Mesothelial cell of epicardium (in vitro differentiated cells): ENCODE results near the gene TICRR. TPM values are rescaled to one million over a fixed set of nuclear protein-coding genes. Genes with fewer than 3 reads are reported as not detected.
"Not testable (repeated sequence)": the region's sequence is repeated elsewhere in the genome, so short reads cannot be mapped to it uniquely, and the experiment has no call there.

ENCODE experiments used
- DNase-seq, 2 experiments: peaks; one replicate each; pipeline ENCODE4 v3.0.0; 2021; ENCODE audit warnings: low spot score in 2 of 2; ENCODE audit not compliant: unreplicated experiment in 2 of 2
- H3K27ac Mint-ChIP-seq: 2 replicates; pipeline ENCODE4 v1.8.0; 2021; ENCODE audit warnings: mixed read lengths
- H3K27me3 Mint-ChIP-seq: 2 replicates; pipeline ENCODE4 v1.8.0; 2021; ENCODE audit warnings: low read depth, mixed read lengths
- H3K36me3 Mint-ChIP-seq: 2 replicates; pipeline ENCODE4 v1.8.0; 2021; ENCODE audit warnings: mixed read lengths
- H3K4me1 Mint-ChIP-seq: 2 replicates; pipeline ENCODE4 v1.8.0; 2021; ENCODE audit warnings: mixed read lengths
- H3K4me3 Mint-ChIP-seq: 2 replicates; pipeline ENCODE4 v1.8.0; 2021; ENCODE audit warnings: mild to moderate bottlenecking, moderate library complexity, mixed read lengths
- H3K9me3 Mint-ChIP-seq: 2 replicates; pipeline ENCODE4 v1.8.0; 2021; ENCODE audit warnings: mixed read lengths
- total RNA-seq: library from RNA; stranded (reverse); gene quantifications from 3 replicates; pipeline ENCODE4 v1.2.1, GENCODE V29; 2021
- TF ChIP-seq, protein P1 (sequence below): fragments of 200-600 bp; sonication (generic); IDR thresholded peaks from one replicate; pipeline ENCODE4 v1.5.0; 2021; ENCODE audit warnings: antibody characterized with exemption; ENCODE audit not compliant: unreplicated experiment

TICRR gene
- total RNA-seq, 1 donor from 2014 or later: 10.2 TPM

DNA sequence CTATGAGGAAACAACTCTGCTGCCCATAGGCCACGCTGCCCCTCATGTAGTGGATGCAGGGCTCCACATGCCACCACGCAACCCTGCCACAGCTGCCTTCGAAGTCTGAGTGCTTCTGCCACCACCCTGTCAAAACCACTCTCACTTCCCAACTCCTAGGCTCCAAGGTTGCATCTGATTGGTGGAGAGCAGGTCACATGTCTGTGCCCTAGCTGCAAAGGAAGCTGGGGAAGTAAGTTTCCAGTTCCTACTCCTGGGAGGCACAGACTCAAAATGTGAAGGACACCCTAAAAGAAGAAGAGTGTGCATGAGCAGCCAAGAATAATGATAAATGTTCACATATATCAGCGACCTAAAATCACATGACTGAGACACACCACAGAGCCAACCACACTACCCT, 31.9 kb upstream of the TICRR start:
- no peaks in the 10 kb centered on the region for H3K36me3 Mint-ChIP-seq

DNA sequence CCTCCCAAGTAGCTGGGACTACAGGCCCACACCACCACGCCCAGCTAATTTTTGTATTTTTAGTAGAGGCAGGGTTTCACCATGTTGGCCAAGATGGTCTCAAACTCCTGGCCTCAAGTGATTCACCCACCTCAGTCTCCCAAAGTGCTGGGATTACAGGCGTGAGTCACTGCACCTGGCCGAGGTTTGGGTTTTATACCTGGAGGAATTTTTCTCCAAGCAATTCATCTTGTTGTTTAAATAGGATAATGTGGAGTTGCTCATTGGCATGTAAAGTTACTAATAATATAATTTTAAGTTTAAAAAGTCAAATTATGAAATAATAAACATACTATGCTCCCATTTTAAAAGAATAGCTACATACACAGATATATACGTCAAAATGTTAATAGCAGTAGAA, 26.1 kb upstream of the TICRR start:
- not testable (repeated sequence) for H3K4me1 Mint-ChIP-seq, H3K27ac Mint-ChIP-seq, H3K9me3 Mint-ChIP-seq, H3K4me3 Mint-ChIP-seq, H3K36me3 Mint-ChIP-seq, DNase-seq
- H3K27me3 Mint-ChIP-seq: peaks cover 15% of the 10 kb centered on the region

More for the DNA sequence above, 31.9 kb upstream of the TICRR start:
- Mint-ChIP-seq H3K4me3 (no peak overlapping the region), H3K9me3 (peaks cover 4% of the 10 kb centered on the region), H3K27ac (no peak overlapping the region), H3K4me1 (no peaks in the 10 kb centered on the region), H3K27me3 (peaks cover 37% of the 10 kb centered on the region)
- DNase-seq: no peak
- TF ChIP-seq, protein P1, sequence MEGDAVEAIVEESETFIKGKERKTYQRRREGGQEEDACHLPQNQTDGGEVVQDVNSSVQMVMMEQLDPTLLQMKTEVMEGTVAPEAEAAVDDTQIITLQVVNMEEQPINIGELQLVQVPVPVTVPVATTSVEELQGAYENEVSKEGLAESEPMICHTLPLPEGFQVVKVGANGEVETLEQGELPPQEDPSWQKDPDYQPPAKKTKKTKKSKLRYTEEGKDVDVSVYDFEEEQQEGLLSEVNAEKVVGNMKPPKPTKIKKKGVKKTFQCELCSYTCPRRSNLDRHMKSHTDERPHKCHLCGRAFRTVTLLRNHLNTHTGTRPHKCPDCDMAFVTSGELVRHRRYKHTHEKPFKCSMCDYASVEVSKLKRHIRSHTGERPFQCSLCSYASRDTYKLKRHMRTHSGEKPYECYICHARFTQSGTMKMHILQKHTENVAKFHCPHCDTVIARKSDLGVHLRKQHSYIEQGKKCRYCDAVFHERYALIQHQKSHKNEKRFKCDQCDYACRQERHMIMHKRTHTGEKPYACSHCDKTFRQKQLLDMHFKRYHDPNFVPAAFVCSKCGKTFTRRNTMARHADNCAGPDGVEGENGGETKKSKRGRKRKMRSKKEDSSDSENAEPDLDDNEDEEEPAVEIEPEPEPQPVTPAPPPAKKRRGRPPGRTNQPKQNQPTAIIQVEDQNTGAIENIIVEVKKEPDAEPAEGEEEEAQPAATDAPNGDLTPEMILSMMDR: no peak

DNA sequence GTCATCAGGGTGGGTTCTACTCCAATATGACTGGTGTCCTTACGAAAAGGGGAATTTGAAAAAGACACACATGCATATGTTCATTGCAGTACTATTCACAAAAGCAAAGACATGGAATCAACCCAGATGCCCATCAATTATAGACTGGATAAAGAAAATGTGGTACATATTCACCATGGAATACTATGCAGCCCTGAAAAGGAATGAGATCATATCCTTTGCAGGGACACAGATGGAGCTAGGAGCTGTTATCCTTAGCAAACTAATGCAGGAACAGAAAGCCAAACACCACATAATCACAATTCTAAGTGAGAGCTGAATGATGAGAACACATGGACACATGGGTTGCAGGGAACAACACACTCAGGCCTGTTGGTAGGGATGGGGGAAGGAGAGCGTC, 24.8 kb upstream of the TICRR start:
- H3K4me3 Mint-ChIP-seq: no peak overlapping the region
- peaks cover 8% of the 10 kb centered on the region for H3K9me3 Mint-ChIP-seq
- TF ChIP-seq, protein P1: no peak
- H3K36me3 Mint-ChIP-seq: no peaks in the 10 kb centered on the region
- no peak for DNase-seq
- H3K4me1 Mint-ChIP-seq: no peaks in the 10 kb centered on the region
- no peak overlapping the region for H3K27ac Mint-ChIP-seq
- peaks cover 15% of the 10 kb centered on the region for H3K27me3 Mint-ChIP-seq

DNA sequence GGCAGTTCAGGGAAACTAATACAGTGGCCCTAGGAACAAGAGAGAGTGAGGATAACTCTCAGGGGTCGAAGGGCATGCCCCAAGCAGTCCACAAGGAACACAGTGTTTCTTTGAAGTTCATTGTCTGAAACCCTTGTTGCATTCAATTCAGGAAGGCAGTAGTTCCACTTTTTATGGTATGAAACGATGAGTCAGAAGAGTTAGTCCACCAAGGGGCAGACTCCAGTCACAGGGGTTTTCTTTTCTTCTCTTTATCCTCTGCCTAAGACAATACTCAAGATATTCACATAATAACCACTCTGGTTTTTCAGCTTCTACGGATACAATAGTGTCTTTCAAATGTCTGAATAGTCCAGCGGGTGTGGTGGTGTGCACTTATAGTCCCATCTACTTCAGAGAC, 23.7 kb upstream of the TICRR start:
- H3K27ac Mint-ChIP-seq: no peak overlapping the region
- peaks cover 8% of the 10 kb centered on the region for H3K9me3 Mint-ChIP-seq
- H3K27me3 Mint-ChIP-seq: peaks cover 9% of the 10 kb centered on the region
- H3K36me3 Mint-ChIP-seq: no peaks in the 10 kb centered on the region
- TF ChIP-seq, protein P1: no peak
- DNase-seq: no peak
- no peak overlapping the region for H3K4me3 Mint-ChIP-seq
- no peaks in the 10 kb centered on the region for H3K4me1 Mint-ChIP-seq

DNA sequence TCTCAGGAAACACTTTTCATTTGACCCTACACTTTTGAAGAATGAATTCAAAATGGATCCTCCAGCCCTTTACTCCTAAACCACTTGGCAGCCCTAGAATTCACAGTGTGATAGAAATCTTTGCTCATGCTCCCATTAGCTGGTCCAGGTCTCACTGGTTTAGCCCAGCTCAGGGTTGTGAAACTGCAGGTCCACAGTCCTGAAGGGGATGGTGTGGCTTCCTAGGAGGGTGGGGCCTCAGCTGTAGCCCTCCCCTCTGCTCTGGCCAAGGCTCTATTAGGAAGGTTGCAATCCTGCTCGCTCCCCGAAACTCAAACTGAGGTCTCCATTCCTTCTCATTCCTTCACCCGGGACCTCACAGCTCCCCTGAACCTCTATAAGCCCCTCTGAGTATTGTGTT, 21.6 kb upstream of the TICRR start:
- Mint-ChIP-seq H3K27ac (no peak overlapping the region), H3K4me3 (no peak overlapping the region), H3K27me3 (peaks cover 11% of the 10 kb centered on the region), H3K4me1 (no peaks in the 10 kb centered on the region), H3K36me3 (no peaks in the 10 kb centered on the region), H3K9me3 (peaks cover 2% of the 10 kb centered on the region)
- TF ChIP-seq, protein P1: no peak
- DNase-seq: no peak

DNA sequence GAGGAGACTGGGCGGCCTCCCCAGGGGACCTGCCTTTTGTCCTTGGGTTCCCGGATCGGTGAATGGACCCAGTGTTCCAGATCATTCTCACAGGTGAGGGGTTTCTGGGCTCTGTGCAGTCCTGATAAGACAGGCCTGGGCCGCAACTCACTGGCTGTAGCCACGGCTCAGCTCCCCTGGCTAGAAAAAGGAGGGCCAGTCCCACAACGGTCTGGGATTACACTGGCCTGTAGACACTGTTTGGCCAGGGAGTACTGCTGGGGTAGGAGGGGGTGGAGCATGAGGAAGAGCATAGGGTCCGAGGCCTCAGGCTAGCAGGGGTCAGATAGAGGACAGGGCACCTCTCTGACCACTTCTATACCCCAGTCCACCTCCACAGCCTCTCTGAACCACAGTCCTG, 21.0 kb upstream of the TICRR start:
- Mint-ChIP-seq H3K27ac (no peak overlapping the region), H3K9me3 (no peaks in the 10 kb centered on the region), H3K36me3 (no peaks in the 10 kb centered on the region), H3K4me3 (no peak overlapping the region), H3K27me3 (peaks cover 12% of the 10 kb centered on the region), H3K4me1 (no peaks in the 10 kb centered on the region)
- DNase-seq: no peak
- TF ChIP-seq, protein P1: no peak
